ENCODE results near the gene TUBA4A. TPM values are rescaled to one million over a fixed set of nuclear protein-coding genes. Genes with fewer than 3 reads are reported as not detected.
A peak's percentile ranks its signal among the peaks of the same experiment; 100 is the strongest.

The TUBA4A gene
- total RNA-seq, 1 donor from 2014 or later = 78.7 TPM

GRCh38 chr2:219245148-219245898, 8.4 kb downstream of the TUBA4A start, which contains the start of the genes GLB1L and STK16:
Gene GLB1L, minus strand, starts transcription at chr2:219245444. Its CDS starts 1,871 bp downstream, at chr2:219243573.
Gene STK16, plus strand, starts transcription at chr2:219245479. Its CDS starts 521 bp downstream, at chr2:219246000.
- TF ChIP-seq CTCF (IDR thresholded peaks at IDR 0.05; ENCODE audit: insufficient read depth, low read length, poor library complexity, severe bottlenecking) = no peak
- Histone ChIP-seq H3K27me3 (ENCODE audit: control insufficient read depth, insufficient read depth, low read length) (no peaks in the 10 kb centered on the region), H3K36me3 (ENCODE audit: control insufficient read depth, insufficient read depth, low read length) (no peaks in the 10 kb centered on the region), H3K4me3 (ENCODE audit: low read depth, low read length) (peak within 1 kb of the TSS; percentile 84)
- DNase-seq (ENCODE audit: low read depth) = peak; percentile 69

- no peak for DNase-seq (ENCODE audit: low read depth)
- peak overlapping the region; percentile 84 for H3K4me3 ChIP-seq (ENCODE audit: low read depth, low read length)
- H3K36me3 ChIP-seq (ENCODE audit: control insufficient read depth, insufficient read depth, low read length) = no peaks in the 10 kb centered on the region
- TF ChIP-seq CTCF (IDR thresholded peaks at IDR 0.05; ENCODE audit: insufficient read depth, low read length, poor library complexity, severe bottlenecking) = no peak
- H3K27me3 ChIP-seq (ENCODE audit: control insufficient read depth, insufficient read depth, low read length) = no peaks in the 10 kb centered on the region
Observed at GRCh38 chr2:219244789-219245147, 8.9 kb downstream of the TUBA4A start.

- no peak for DNase-seq (ENCODE audit: low read depth)
- no peaks in the 10 kb centered on the region for H3K36me3 ChIP-seq (ENCODE audit: control insufficient read depth, insufficient read depth, low read length)
- TF ChIP-seq CTCF (IDR thresholded peaks at IDR 0.05; ENCODE audit: insufficient read depth, low read length, poor library complexity, severe bottlenecking) = no peak
- H3K27me3 ChIP-seq (ENCODE audit: control insufficient read depth, insufficient read depth, low read length) = no peaks in the 10 kb centered on the region
- peak overlapping the region; percentile 23 for H3K4me3 ChIP-seq (ENCODE audit: low read depth, low read length)
Observed at GRCh38 chr2:219243291-219243761, 10.4 kb downstream of the TUBA4A start.

- DNase-seq (ENCODE audit: low read depth) = no peak
- Histone ChIP-seq H3K4me3 (ENCODE audit: low read depth, low read length) (no peak overlapping the region), H3K36me3 (ENCODE audit: control insufficient read depth, insufficient read depth, low read length) (peaks cover 10% of the 10 kb centered on the region), H3K27me3 (ENCODE audit: control insufficient read depth, insufficient read depth, low read length) (no peaks in the 10 kb centered on the region)
- TF ChIP-seq CTCF (IDR thresholded peaks at IDR 0.05; ENCODE audit: insufficient read depth, low read length, poor library complexity, severe bottlenecking) = no peak
Observed at GRCh38 chr2:219234331-219234730, 19.4 kb downstream of the TUBA4A start.

- DNase-seq (ENCODE audit: low read depth) = no peak
- H3K4me3 ChIP-seq (ENCODE audit: low read depth, low read length) = peak overlapping the region; percentile 71
- H3K36me3 ChIP-seq (ENCODE audit: control insufficient read depth, insufficient read depth, low read length) = peaks cover 4% of the 10 kb centered on the region
- TF ChIP-seq CTCF (IDR thresholded peaks at IDR 0.05; ENCODE audit: insufficient read depth, low read length, poor library complexity, severe bottlenecking) = no peak
- no peaks in the 10 kb centered on the region for H3K27me3 ChIP-seq (ENCODE audit: control insufficient read depth, insufficient read depth, low read length)
Observed at GRCh38 chr2:219230059-219230540, 23.6 kb downstream of the TUBA4A start.
